ENCODE results near the gene LRRC10B.

LRRC10B gene

GRCh38 chr11:61510166-61510919 is 1.8 kb downstream of the LRRC10B start:
- no peak for FAIRE-seq
- no peak for DNase-seq (ENCODE audit: insufficient read length, low spot score)
- no peak for TF ChIP-seq POLR2A (IDR thresholded peaks at IDR 0.05; ENCODE audit: low read depth, low read length)

DNA sequence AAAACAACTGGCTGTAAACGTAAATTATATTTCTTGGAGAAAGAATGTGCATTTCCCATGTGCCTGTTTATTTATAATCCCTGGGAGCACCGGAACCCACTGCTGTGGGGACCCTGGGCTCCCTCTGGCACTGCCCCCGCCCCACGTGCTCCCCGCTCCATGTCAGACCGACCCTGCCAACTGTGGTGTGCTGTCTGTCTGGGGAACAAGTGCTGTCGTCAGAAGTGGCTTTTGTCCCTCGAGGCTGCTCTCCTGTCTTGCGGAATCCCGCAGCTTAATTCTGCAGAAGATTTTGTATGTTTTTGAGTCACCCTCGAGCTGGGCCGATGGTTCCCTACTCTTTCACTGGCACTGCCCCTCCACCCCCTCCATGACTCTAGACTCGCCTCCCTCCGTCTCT is 2.4 kb downstream of the LRRC10B start:
- FAIRE-seq (no peak), DNase-seq (ENCODE audit: insufficient read length, low spot score) (no peak)
- TF ChIP-seq POLR2A (IDR thresholded peaks at IDR 0.05; ENCODE audit: low read depth, low read length), result no peak

- FAIRE-seq, result no peak
- TF ChIP-seq POLR2A (IDR thresholded peaks at IDR 0.05; ENCODE audit: low read depth, low read length), result no peak
- no peak for DNase-seq (ENCODE audit: insufficient read length, low spot score)
These were observed 2.8 kb downstream of the LRRC10B start for GRCh38 chr11:61511383-61511782.

- no peak for TF ChIP-seq POLR2A (IDR thresholded peaks at IDR 0.05; ENCODE audit: low read depth, low read length)
- no peak for DNase-seq (ENCODE audit: insufficient read length, low spot score)
- FAIRE-seq, result no peak
These were observed 3.9 kb downstream of the LRRC10B start for GRCh38 chr11:61512435-61512834.

DNA sequence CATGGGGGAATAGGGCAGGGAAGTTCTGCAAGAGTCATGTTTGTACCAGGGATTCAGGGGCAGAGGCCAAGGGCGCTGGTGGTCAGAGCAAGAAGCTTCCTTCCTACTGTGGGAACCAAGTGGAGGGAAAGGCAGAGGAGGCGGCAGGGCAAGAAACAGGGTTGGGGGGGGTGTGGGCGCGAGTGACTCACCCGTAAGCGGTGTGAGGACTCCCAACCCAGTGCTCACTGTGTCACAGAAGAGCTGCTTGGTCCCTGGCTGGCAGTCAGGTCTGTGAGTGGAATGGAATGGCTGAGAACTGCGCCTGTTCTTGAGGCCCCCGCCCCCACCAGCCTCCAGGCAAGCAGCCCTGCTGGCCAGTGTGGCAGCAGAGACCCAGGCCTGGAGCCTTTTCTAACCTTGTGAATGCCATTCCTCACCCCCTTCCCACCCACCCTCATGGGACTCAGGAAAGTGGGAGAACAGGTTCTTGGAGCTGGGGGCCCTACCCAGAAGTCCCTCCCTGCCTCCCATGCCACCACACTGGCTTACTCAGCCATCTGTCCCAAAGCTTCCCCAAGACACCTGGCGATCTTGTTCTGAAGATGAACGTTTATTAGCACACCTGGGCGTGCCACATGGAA is 4.7 kb downstream of the LRRC10B start:
- TF ChIP-seq POLR2A (IDR thresholded peaks at IDR 0.05; ENCODE audit: low read depth, low read length), result no peak
- FAIRE-seq, result no peak
- DNase-seq (ENCODE audit: insufficient read length, low spot score), result no peak

DNA sequence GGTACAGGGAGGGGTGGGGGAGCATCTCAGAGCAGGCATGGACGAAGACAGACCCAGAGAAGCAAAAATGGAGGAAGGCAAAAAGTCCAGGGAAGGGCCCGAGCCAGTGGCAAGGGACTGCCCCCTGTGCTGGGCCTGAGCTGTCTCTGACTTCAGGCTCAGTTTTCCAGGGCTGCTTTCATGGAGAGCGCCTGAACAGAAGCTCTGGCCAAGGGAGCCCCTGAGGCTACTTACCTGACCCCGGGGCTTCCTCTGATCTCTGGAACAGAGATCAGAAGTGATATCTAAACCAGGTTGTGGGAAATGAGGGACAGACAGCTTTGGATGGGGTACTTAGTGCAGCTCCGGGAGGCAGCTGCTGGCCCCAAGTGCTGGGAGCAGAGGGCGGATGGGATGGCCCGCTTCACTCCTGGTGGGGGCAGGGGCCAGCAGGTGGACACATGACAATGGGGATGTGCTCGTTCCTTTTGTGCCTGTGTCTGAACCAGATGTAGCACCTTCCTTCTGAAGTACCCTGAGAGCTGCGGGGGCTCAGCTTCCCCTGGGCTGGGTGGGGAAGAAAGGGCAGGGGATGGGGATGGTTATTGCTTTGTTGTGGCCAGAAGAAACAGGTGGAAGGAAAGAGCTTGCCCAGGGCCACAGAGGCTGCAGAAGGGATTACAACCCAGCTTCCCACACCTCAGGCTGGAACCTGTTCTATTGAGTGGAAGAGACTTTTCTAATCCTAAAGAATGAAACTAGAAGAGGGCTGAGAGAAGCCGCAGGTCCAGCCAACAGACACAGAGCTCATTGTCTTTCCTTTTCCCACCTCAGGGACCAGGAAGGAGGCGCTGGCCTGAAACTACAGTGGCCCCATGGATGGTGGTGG is 5.7 kb downstream of the LRRC10B start:
- TF ChIP-seq POLR2A (IDR thresholded peaks at IDR 0.05; ENCODE audit: low read depth, low read length), result no peak
- DNase-seq (ENCODE audit: insufficient read length, low spot score) (no peak), FAIRE-seq (no peak)

DNA sequence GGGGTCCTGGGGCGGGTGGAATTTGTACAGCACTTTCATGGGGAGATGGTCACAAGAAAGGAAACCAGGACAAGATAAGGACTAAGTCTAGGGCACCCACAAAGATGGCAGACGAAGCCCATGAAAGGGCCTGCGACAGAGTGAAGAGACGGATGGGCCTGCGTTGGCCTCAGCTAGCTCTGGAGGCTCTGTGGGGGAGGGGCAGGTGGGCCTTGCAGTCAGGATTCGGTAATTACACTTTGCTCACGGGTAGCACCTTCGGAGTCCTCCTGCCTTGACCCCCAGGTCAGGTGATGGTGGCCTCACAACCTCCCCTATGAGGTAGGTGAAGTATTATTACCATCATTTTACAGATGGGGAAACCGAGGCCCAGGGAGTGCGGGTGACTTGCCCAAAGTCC is 7.1 kb downstream of the LRRC10B start:
- DNase-seq (ENCODE audit: insufficient read length, low spot score) (no peak), FAIRE-seq (no peak)
- no peak for TF ChIP-seq POLR2A (IDR thresholded peaks at IDR 0.05; ENCODE audit: low read depth, low read length)

DNA sequence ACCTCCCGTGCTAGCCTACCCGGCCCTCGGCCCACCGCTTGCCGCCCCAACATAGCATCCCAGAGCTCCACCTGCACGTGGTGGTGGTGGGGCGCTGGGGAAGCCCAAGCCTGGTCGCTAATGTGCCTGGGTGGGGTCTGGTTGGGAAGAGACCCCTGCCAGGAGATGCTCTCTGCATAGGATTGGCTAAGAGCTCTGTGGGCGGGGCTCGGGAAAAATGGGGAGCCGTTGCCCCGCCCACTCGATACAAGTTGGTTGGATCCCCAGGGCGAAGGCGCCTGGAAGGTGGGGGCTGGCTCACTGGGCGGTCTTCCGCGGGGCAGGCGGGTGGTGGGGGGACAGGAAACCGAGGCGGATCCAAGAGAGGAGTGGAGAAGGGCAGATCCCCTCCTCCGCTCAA is 7.6 kb downstream of the LRRC10B start:
- no peak for TF ChIP-seq POLR2A (IDR thresholded peaks at IDR 0.05; ENCODE audit: low read depth, low read length)

DNA sequence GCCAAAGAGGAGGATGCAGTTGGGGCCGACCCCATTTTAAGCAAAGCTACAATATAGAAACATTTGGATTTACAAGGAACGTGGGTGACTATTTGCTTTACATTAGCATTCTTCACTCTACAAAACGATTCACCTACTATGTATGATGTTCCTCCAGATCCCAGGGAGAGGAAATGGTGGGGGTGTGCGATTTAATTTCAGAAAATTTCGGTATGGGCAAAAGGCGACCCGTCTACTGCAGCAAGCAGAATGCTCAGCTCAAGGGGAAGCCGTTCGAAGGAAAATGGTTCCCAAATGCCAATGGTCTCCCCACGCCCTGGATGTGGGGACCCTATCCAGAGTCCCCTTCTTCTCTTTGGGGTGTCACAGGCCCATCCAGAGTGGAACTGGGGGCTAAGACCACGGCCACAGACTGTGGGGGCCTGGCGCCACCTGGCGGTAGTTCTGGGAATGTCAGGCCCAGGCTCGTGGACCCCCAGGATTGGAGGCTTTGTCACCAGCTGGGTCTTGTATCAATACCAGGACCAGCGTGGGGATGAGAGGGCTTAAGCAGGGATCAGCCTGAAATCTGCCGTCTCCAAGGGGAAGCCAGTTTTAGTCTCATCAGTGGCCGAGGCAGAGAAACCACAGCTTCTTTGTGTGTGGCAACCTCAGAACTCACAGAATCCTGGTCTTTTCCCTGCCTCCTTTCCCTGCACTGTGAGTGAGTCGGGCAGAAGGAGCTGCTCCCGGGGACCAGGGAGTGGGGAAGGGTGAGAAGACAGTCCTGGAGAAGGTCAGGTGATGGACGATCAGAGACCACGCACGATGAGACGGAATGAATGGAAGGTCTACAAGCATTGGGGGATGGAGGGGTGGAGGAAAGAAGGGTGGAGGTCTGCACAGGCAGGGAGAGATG is 8.4 kb downstream of the LRRC10B start:
- DNase-seq (ENCODE audit: insufficient read length, low spot score), result peak; percentile 78
- no peak for FAIRE-seq

More for the DNA sequence above, 7.6 kb downstream of the LRRC10B start:
- FAIRE-seq, result no peak
- DNase-seq (ENCODE audit: insufficient read length, low spot score), result no peak

DNA sequence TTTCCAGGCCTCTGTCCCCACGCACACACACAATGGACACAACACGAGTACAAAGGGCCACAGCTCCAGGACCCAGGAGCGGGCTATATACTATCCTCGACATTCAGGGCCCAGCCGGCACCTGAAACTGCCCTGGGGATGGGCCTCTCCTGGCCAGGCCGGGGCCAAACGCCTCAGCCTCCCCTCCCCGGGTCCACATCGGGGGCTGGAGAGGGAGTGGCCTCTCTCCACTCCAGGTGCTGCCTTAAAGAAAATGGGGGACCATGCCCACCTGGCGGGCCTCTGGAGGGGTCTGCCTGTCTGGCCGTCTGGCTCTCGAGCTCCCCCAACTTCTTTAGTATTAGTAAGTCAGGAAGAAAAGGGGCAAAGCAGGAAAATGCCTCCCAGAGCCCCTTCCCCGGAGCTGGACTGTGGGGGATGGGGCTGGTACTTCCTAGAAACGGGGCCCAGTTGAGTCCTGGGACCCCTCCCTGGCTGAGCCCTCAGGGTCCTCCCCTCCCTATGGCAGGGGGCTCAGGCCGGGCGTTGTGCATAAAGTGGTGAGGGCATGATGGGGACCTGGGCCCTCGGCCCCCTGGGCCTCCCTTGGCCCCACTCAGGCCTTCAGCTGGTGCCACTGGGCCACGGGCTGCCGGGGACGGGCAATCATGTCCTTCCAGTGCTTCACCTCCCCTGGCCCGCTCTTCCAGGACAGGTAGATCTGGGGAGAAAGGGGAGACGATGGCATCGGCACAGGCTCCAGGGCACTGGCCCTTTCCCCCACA is 9.7 kb downstream of the LRRC10B start:
- DNase-seq (ENCODE audit: insufficient read length, low spot score), result no peak
- no peak for TF ChIP-seq POLR2A (IDR thresholded peaks at IDR 0.05; ENCODE audit: low read depth, low read length)
- FAIRE-seq, result no peak

More for the DNA sequence above, 8.4 kb downstream of the LRRC10B start:
- no peak for TF ChIP-seq POLR2A (IDR thresholded peaks at IDR 0.05; ENCODE audit: low read depth, low read length)

DNA sequence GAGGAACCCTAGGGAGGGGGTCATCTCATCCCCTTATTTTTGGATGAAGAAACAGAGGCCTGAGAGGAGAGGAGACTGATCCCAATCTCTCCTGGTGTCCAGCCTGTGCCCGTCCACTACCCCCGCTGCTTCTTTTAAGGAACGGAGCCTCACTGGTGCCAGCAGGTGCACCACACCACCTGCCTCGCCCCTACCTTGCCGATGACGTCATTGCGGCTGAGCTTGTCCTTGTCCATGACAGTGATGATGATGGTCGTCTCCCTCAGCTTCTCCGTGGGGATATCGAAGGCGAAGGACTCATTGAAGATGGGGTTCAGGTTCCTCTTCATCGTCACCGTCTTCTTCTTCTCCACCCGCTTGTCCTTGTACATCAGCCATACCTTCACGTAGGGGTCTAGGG is 14.3 kb downstream of the LRRC10B start:
- TF ChIP-seq POLR2A (IDR thresholded peaks at IDR 0.05; ENCODE audit: low read depth, low read length), result no peak
- DNase-seq (ENCODE audit: insufficient read length, low spot score) (no peak), FAIRE-seq (no peak)

GRCh38 chr11:61524446-61524845 is 15.9 kb downstream of the LRRC10B start:
- no peak for TF ChIP-seq POLR2A (IDR thresholded peaks at IDR 0.05; ENCODE audit: low read depth, low read length)
- DNase-seq (ENCODE audit: insufficient read length, low spot score) (no peak), FAIRE-seq (no peak)
